Activated CD4-positive, alpha-beta T cell treated with anti-CD3 and anti-CD28 coated beads, Interleukin-2, amount 50 U/mL, for 24 hours (primary cell): ENCODE results near the gene EYA4.

Experiments
- DNase-seq, 2 donors: peaks; one replicate each; pipeline ENCODE4 v3.0.0-alpha.2; 2020; ENCODE audit warnings: low read depth in 1 of 2, low spot score in 1 of 2

The EYA4 gene

DNA sequence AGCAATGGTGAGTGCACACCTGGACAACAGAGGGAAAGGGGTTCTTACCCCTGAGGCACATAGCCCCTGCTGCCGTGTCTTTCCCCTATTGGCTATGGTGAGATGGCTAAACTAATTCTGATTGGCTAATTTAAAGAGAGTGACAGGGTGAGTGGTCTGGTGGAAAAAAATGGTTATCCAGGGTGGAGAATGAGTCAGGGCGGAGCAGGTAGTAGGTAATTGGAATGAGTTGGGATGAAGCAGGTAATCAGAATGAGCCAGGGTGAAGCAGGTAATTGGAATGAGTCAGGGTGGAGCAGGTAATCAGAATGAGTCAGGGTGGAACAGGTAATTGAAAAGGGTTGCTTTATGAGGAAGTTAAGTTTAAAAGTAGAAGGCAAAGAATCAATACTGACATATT lies 200.3 kb downstream of the EYA4 start:
- DNase-seq, result no peak

GRCh38 chr6:133446789-133447188 lies 205.6 kb downstream of the EYA4 start:
- no peak for DNase-seq

GRCh38 chr6:133447924-133448323 lies 206.8 kb downstream of the EYA4 start:
- DNase-seq, result no peak

DNA sequence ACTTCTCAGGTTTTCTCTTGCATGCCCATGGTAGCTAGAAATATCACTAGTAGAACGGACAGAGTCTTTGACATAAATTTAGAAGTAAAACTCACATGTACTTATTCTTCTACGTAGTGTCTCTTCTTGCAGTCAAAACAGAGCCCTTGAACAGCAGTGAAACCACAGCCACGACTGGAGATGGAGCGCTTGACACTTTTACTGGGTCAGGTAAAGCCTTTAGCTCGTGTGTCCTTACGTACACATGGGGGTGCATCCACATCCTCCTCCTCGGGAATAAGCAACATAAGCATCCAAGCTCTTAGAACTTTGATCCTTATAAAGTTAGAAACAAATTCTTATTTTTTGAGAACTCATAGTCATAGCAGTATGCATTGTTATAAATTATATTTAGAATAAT lies 215.3 kb downstream of the EYA4 start:
- DNase-seq, result no peak

GRCh38 chr6:133456944-133457343 lies 215.8 kb downstream of the EYA4 start:
- DNase-seq, result no peak

DNA sequence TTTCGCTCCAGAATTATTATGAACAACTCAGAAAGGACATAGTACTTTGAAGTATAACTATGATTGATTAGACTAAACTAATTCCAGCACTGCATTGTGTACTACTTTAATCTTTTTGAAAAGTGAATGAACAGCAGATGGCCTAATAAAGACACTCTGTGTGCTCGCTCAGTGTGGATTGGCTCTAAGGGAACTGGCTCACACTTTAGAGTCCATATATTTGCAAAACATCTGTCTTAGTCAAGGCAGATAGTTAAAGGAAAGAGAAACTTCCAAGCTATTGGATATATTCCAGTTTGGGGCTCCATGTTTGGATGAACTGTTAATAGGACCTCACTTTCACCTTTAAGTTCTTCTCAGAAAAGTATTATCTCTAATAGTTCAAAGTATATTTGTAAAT lies 218.9 kb downstream of the EYA4 start:
- DNase-seq, result no peak

GRCh38 chr6:133463790-133464189 lies 222.6 kb downstream of the EYA4 start:
- DNase-seq, result no peak

- DNase-seq, result no peak
These were observed 225.5 kb downstream of the EYA4 start for GRCh38 chr6:133466680-133467079.

DNA sequence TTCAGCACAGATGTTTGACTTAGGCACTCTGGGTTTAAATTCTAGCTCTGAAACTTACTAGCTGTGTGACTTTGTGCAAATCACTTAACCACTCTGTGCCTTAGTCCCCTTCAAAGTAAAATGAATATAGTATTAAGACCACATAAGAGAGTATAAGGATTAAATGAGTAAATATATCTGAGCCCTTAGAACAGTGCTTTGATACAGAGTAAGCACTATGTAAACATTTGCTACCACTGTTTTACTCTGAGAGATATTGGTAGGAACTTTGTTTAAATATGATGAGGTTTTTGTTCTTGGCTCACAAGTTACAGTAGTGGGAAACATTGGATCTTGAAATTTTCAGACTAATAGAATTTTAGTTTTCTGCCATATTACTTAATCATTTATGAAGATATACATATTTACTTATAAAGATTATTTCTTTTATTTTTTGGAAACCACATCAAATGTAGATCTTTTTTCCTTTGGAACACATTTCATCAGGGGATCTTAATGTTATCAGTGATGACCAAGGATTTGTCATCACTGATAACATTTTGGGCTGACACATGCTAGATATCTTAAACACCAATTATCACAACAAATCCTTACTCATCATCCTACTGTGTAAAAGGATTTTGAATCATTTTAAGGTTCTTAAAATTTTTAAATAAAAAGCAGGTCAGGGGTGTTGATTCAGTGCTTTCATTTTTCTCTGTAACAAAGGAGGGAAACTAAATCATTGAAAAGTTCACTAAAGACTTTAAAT lies 226.2 kb downstream of the EYA4 start:
- no peak for DNase-seq

DNA sequence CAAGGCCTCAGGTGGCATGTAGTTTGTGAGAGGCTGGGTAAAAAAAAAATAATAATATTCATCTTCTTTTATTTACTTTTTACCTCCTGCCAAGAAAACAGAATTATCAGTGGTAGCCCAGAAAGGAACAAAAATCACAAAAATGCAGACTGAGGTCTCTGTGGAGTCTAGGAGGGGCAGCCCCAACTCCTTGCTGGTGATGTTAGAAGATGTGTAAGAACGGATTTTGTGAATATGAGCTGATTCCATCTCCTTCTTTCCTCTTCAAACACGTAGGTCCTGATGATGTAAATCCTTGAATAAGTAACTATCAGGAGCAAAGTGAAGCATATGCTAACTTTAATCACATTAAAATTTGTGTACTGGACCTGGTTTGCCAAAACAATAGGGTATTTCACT lies 226.8 kb downstream of the EYA4 start:
- DNase-seq, result no peak

DNA sequence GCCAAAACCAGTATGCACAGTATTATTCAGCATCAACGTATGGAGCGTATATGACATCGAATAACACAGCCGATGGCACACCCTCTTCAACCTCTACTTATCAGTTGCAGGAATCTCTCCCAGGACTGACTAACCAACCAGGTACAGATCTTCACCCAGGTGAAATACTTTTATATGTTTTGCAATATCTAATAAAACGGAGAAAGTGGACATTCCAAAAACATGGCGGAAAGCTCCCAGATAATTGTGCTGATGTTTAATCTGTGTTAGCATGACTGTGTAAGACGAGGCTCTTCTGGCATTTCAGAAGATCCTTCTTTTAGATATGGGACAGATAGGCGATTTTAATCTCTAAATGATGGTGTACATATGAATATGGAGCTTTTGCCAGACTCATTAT lies 227.4 kb downstream of the EYA4 start:
- DNase-seq, result no peak

DNA sequence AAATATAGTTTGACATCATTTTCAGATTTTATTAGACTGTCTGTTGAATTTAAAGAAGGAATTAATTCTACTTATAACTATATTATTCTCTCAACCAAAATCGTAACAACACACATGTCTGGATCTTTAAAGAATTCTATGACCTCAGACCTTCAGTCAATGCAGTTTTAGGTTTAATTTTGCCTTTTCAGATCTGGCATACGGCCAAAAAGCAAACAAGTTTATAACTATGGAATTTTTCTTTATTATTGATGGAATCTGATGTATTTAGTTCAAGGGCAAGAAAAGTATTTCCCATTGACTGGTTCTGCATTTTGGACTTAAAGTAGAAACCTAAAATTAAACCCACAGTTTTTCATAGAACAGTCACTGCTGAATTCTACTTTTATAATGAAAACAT lies 233.4 kb downstream of the EYA4 start:
- no peak for DNase-seq

DNA sequence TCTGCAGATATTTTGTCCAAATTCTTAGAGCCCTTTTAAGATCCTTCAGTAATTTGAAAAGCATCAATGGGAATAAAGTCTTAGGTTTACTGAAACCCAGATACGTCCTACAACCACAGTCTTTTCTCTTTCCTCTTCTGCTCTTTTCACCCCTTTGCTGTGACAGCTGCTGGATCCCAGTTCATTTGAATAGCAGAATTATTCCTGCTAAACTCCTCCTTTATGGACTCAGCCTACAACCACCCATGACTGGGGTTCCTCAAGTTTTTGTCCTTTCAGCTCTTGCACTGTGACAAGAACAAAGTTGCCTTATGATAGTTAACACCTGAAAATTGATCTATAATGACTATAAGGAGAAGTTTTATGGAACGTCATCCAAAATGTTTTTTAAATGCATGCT lies 237.5 kb downstream of the EYA4 start:
- no peak for DNase-seq

- no peak for DNase-seq
These were observed 246.0 kb downstream of the EYA4 start for GRCh38 chr6:133487174-133487573.

GRCh38 chr6:133495205-133495903 lies 254.2 kb downstream of the EYA4 start:
- DNase-seq, result no peak

DNA sequence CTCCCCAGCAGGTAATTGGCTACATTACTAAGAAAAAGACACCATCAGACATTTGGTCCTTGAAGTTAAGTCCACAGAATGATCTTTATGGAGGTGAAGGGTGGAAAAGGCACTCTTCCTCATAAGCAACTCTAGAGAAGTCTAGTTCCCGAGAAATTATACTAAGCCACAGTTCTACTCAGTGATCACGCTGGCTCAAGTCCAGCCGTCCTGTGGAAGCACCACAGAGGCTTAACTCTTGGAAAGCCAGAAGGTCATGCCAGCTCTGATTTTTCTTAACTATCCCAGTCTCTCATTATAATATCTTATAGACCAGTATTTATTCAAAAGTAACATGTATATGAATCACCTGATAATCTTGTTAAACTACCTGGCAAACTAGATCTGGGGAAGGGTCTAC lies 258.5 kb downstream of the EYA4 start:
- no peak for DNase-seq

- no peak for DNase-seq
These were observed 260.6 kb downstream of the EYA4 start for GRCh38 chr6:133501675-133502270.

GRCh38 chr6:133502441-133503335 lies 261.5 kb downstream of the EYA4 start:
- no peak for DNase-seq

- DNase-seq, result no peak
These were observed 262.2 kb downstream of the EYA4 start for GRCh38 chr6:133503336-133503729.

DNA sequence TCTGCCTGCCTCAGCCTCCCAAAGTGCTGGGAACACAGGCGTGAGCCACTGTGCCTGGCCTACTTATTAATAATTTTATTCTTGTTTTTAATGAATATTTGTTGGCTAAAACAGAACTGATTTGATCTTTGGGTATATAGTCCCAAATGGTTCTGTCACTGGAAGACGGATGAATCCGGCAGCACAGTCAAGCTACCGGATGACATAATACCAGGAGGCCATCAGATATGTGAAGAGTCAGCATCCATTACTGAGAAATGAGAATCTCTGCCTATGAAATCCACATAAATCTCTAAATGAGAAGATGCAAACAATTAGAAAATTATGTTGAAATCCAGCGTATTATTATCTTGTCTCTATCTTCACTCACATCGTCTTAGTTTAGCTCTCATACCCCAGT lies 263.0 kb downstream of the EYA4 start:
- DNase-seq, result no peak

GRCh38 chr6:133504761-133505160 lies 263.6 kb downstream of the EYA4 start:
- DNase-seq, result no peak

DNA sequence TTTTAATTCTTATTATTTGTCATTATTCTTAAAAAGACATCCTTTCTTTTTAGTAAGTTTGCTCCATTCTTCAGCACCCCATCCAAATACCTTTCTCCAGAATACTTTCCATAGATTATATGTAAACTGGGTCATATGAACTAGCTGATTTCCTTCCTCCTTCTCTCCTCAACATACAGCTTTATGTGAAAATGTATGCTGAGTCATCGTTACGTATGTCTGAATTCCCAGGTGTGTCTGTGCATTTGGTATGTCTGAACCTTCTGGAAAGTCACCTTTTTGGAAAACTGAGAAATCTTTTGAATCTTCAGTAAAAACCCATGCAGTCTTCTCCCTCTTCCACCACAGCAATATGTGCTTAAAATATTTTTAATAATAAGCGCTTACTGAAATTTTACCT lies 264.5 kb downstream of the EYA4 start:
- DNase-seq, result no peak
